Measurements from ENCODE around the gene MPIG6B. TPM values are rescaled to one million over a fixed set of nuclear protein-coding genes. Genes with fewer than 3 reads are reported as not detected.

Gene MPIG6B
- total RNA-seq, 1 experiment from 2014 or later, result not detected

- Mint-ChIP-seq H3K27ac (ENCODE audit: low read depth, unreplicated experiment) (peak within 1 kb of the TSS; percentile 86), H3K27me3 (ENCODE audit: insufficient read depth, unreplicated experiment) (no peaks in the 10 kb centered on the region), H3K36me3 (ENCODE audit: insufficient read depth, unreplicated experiment) (peaks cover 37% of the 10 kb centered on the region), H3K4me1 (ENCODE audit: insufficient read depth, unreplicated experiment) (peaks cover 7% of the 10 kb centered on the region), H3K4me3 (ENCODE audit: unreplicated experiment) (peak within 1 kb of the TSS; percentile 92), H3K9me3 (ENCODE audit: unreplicated experiment) (no peaks in the 10 kb centered on the region)
- peak; percentile 42 for TF ChIP-seq CTCF (IDR thresholded peaks at IDR 0.05; ENCODE audit: unreplicated experiment)
- CTCF ChIA-PET, result interaction anchor here (0.6 to 2.3 kb wide), 18 partner anchors 9 to 987 kb away, joined by 3 to 7 read pairs (median 4); partner anchors contain the start of genes HSPA1B and VARS1
- DNase-seq (ENCODE audit: unreplicated experiment), result no peak
- no TSS peak for BruUV-seq (replicated peaks)
- intact Hi-C loops (cut with micrococcal nuclease), result loop anchor here (1.0 to 2.0 kb wide), 5 partner anchors 26 to 102 kb away; partner anchors contain the start of genes ABHD16A, LY6G5C and VARS1
- POLR2A ChIA-PET, result interaction anchor here (0.7 to 11.8 kb wide), 19 partner anchors 11 to 174 kb away, joined by 3 to 95 read pairs (median 7); partner anchors contain the start of genes ABHD16A, BAG6, GPANK1 and HSPA1A
These were observed 5.8 kb downstream of the MPIG6B start, which contains the start of gene DDAH2 for GRCh38 chr6:31728767-31729514. Gene DDAH2 (minus strand): TSS chr6:31729299. CDS start chr6:31729161, 138 bp downstream.

GRCh38 chr6:31729515-31729978 is 6.4 kb downstream of the MPIG6B start:
- Mint-ChIP-seq H3K27ac (ENCODE audit: low read depth, unreplicated experiment) (peak overlapping the region; percentile 86), H3K27me3 (ENCODE audit: insufficient read depth, unreplicated experiment) (no peaks in the 10 kb centered on the region), H3K36me3 (ENCODE audit: insufficient read depth, unreplicated experiment) (peaks cover 43% of the 10 kb centered on the region), H3K9me3 (ENCODE audit: unreplicated experiment) (no peaks in the 10 kb centered on the region), H3K4me1 (ENCODE audit: insufficient read depth, unreplicated experiment) (peaks cover 7% of the 10 kb centered on the region), H3K4me3 (ENCODE audit: unreplicated experiment) (peak overlapping the region; percentile 92)
- ChIA-PET CTCF (interaction anchor here (0.6 to 2.6 kb wide), 18 partner anchors 9 to 389 kb away, joined by 3 to 19 read pairs (median 4); partner anchors contain the start of genes MSH5 and VARS1), POLR2A (interaction anchor here (0.6 to 11.8 kb wide), 21 partner anchors 11 to 1560 kb away, joined by 3 to 95 read pairs (median 6); partner anchors contain the start of genes ABHD16A, BAG6, DDX39B and GPANK1)
- intact Hi-C loops (cut with micrococcal nuclease), result loop anchor here (1.0 to 2.0 kb wide), 5 partner anchors 26 to 101 kb away; partner anchors contain the start of genes ABHD16A, LY6G5C and VARS1
- no peak for TF ChIP-seq CTCF (IDR thresholded peaks at IDR 0.05; ENCODE audit: unreplicated experiment)
- BruUV-seq (replicated peaks), result no TSS peak
- DNase-seq (ENCODE audit: unreplicated experiment), result peak; percentile 88

GRCh38 chr6:31729979-31730630 is 6.9 kb downstream of the MPIG6B start:
- intact Hi-C loops (cut with micrococcal nuclease), result loop anchor here (1.0 to 2.0 kb wide), 5 partner anchors 27 to 101 kb away; partner anchors contain the start of genes ABHD16A, LY6G5C and VARS1
- no TSS peak for BruUV-seq (replicated peaks)
- POLR2A ChIA-PET, result interaction anchor here (0.5 to 11.8 kb wide), 22 partner anchors 10 to 1559 kb away, joined by 3 to 95 read pairs (median 6); partner anchors contain the start of genes ABHD16A, BAG6, DDX39B and GPANK1
- Mint-ChIP-seq H3K4me3 (ENCODE audit: unreplicated experiment) (peak overlapping the region; percentile 92), H3K27ac (ENCODE audit: low read depth, unreplicated experiment) (peak overlapping the region; percentile 86), H3K36me3 (ENCODE audit: insufficient read depth, unreplicated experiment) (peaks cover 43% of the 10 kb centered on the region), H3K27me3 (ENCODE audit: insufficient read depth, unreplicated experiment) (no peaks in the 10 kb centered on the region), H3K4me1 (ENCODE audit: insufficient read depth, unreplicated experiment) (peaks cover 7% of the 10 kb centered on the region), H3K9me3 (ENCODE audit: unreplicated experiment) (no peaks in the 10 kb centered on the region)
- CTCF ChIA-PET, result interaction anchor here (0.6 to 2.6 kb wide), 20 partner anchors 8 to 389 kb away, joined by 3 to 19 read pairs (median 3); partner anchors contain the start of genes LSM2, MSH5 and VARS1
- no peak for TF ChIP-seq CTCF (IDR thresholded peaks at IDR 0.05; ENCODE audit: unreplicated experiment)
- DNase-seq (ENCODE audit: unreplicated experiment), result peak; percentile 61
